Nephron (organoid): Measurements from ENCODE around the gene TRAPPC6A.

Experiments used
- H3K27ac Mint-ChIP-seq, 3 experiments: 2 replicates each; pipeline ENCODE4 v1.8.0; 2020; ENCODE audit warnings: mixed read lengths in 3 of 3, mild to moderate bottlenecking in 2 of 3, moderate library complexity in 1 of 3
- H3K27me3 Mint-ChIP-seq: 2 replicates; pipeline ENCODE4 v1.8.0; 2021; ENCODE audit warnings: low read depth, mild to moderate bottlenecking, moderate library complexity, mixed read lengths
- H3K36me3 Mint-ChIP-seq: 2 replicates; pipeline ENCODE4 v1.8.0; 2020; ENCODE audit warnings: low read depth, mixed read lengths
- H3K4me1 Mint-ChIP-seq: 2 replicates; pipeline ENCODE4 v1.8.0; 2020; ENCODE audit warnings: mixed read lengths
- H3K4me3 Mint-ChIP-seq, 3 experiments: 2 replicates each; pipeline ENCODE4 v1.8.0; 2020; ENCODE audit warnings: mild to moderate bottlenecking in 3 of 3, mixed read lengths in 3 of 3, moderate library complexity in 2 of 3
- H3K9me3 Mint-ChIP-seq: 2 replicates; pipeline ENCODE4 v1.8.0; 2020; ENCODE audit warnings: mixed read lengths
- CTCF ChIP-seq, 3 experiments: fragments of 200-600 bp; sonication (generic); IDR thresholded peaks; one replicate each; pipeline ENCODE4 v1.5.0; 2021; ENCODE audit warnings: antibody characterized with exemption in 3 of 3; ENCODE audit not compliant: unreplicated experiment in 3 of 3

Gene TRAPPC6A, protein sequence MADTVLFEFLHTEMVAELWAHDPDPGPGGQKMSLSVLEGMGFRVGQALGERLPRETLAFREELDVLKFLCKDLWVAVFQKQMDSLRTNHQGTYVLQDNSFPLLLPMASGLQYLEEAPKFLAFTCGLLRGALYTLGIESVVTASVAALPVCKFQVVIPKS

DNA sequence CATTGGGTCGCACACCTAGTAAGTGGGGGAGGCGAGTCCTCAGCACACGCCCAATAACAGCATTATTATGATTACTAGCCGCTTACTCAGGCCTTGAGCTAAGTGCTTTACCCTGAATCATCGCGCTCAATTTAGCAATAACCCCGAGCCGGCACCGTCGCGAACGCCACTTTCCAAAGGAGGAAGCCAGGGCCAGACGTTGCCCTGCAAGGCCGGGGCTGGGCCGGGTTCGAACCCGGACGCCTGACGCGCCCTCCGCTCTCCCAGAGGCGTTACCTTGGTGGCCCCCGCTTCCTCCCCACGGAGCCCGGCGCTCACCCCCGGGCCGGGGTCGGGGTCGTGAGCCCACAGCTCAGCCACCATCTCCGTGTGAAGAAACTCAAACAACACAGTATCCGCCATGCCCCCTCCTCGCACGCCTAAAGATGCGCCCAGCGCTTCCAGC is at the start of gene TRAPPC6A:
TSS of gene TRAPPC6A (minus strand) at position 421 of the 445 bp plus-strand sequence. CDS start at position 402, 19 bp downstream.
- no peak for TF ChIP-seq CTCF (IDR thresholded peaks at IDR 0.05; ENCODE audit: unreplicated experiment in 3 of 3)
- H3K27me3 Mint-ChIP-seq: no peaks in the 10 kb centered on the region
- H3K9me3 Mint-ChIP-seq: no peaks in the 10 kb centered on the region
- H3K27ac Mint-ChIP-seq: peak within 1 kb of the TSS; percentile 31 to 88 (median 71)
- peaks cover 4% of the 10 kb centered on the region for H3K36me3 Mint-ChIP-seq
- H3K4me1 Mint-ChIP-seq: peaks cover 19% of the 10 kb centered on the region
- peak within 1 kb of the TSS; percentile 89 to 91 (median 90) for H3K4me3 Mint-ChIP-seq

DNA sequence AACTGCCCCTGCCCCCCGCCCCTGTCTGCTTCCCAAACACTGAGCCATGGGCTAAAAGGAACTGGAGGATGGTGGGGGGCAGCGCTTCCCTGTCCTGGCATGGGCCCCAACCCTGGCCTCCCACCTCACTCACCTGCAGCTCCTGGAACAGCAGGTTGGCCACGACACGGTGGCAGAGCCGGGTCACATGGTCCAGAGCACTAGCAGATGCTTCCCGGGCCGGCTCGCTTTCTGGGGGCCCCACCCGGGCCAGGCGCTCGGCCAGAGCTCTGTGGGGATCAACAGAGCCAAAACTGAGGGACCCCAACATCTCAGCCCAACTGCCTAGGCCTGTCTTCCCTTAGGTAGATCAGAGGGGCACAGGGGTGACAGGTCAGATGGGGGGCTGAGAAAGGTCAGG is 46.6 kb upstream of the TRAPPC6A start:
- H3K9me3 Mint-ChIP-seq: no peaks in the 10 kb centered on the region

GRCh38 chr19:45223879-45224278 is 45.8 kb upstream of the TRAPPC6A start:
- H3K27ac Mint-ChIP-seq: no peak overlapping the region
- H3K9me3 Mint-ChIP-seq: no peaks in the 10 kb centered on the region
- peaks cover 34% of the 10 kb centered on the region for H3K27me3 Mint-ChIP-seq
- peaks cover 6% of the 10 kb centered on the region for H3K36me3 Mint-ChIP-seq
- H3K4me3 Mint-ChIP-seq: no peak overlapping the region
- TF ChIP-seq CTCF (IDR thresholded peaks at IDR 0.05; ENCODE audit: unreplicated experiment in 3 of 3): no peak
- peaks cover 6% of the 10 kb centered on the region for H3K4me1 Mint-ChIP-seq

More for the DNA sequence above, 46.6 kb upstream of the TRAPPC6A start:
- Mint-ChIP-seq H3K4me1 (peaks cover under 1% of the 10 kb centered on the region), H3K4me3 (no peak overlapping the region), H3K27ac (no peak overlapping the region), H3K36me3 (peaks cover 6% of the 10 kb centered on the region), H3K27me3 (peaks cover 28% of the 10 kb centered on the region)
- no peak for TF ChIP-seq CTCF (IDR thresholded peaks at IDR 0.05; ENCODE audit: unreplicated experiment in 3 of 3)

GRCh38 chr19:45222724-45223123 is 44.7 kb upstream of the TRAPPC6A start:
- Mint-ChIP-seq H3K9me3 (no peaks in the 10 kb centered on the region), H3K4me3 (no peak overlapping the region), H3K27me3 (peaks cover 45% of the 10 kb centered on the region), H3K4me1 (peaks cover 12% of the 10 kb centered on the region), H3K27ac (peak overlapping the region in 2 of 3 experiments; percentile 12 to 47), H3K36me3 (peaks cover 4% of the 10 kb centered on the region)
- TF ChIP-seq CTCF (IDR thresholded peaks at IDR 0.05; ENCODE audit: unreplicated experiment in 3 of 3): no peak

- Mint-ChIP-seq H3K27me3 (peaks cover 77% of the 10 kb centered on the region), H3K4me3 (peak overlapping the region in 1 of 3 experiments; percentile 42), H3K9me3 (no peaks in the 10 kb centered on the region), H3K4me1 (peaks cover 27% of the 10 kb centered on the region), H3K27ac (peak overlapping the region; percentile 55 to 78 (median 64)), H3K36me3 (no peaks in the 10 kb centered on the region)
- no peak for TF ChIP-seq CTCF (IDR thresholded peaks at IDR 0.05; ENCODE audit: unreplicated experiment in 3 of 3)
Measured at GRCh38 chr19:45218911-45219743, 41.1 kb upstream of the TRAPPC6A start.
